AG20443 (cell line): ENCODE results near the gene CUBN.

Experiments
- DNase-seq: peaks from one replicate; pipeline ENCODE4 v3.0.0; 2012; ENCODE audit warnings: low spot score, mixed read lengths

Gene CUBN

GRCh38 chr10:17010363-17011145 lies 119.1 kb downstream of the CUBN start:
- DNase-seq, result no peak

- peak; percentile 64 for DNase-seq
These were observed 120.4 kb downstream of the CUBN start for GRCh38 chr10:17009212-17009700.

- no peak for DNase-seq
These were observed 122.2 kb downstream of the CUBN start for GRCh38 chr10:17007418-17007770.

- no peak for DNase-seq
These were observed 122.8 kb downstream of the CUBN start for GRCh38 chr10:17006631-17007417.

- no peak for DNase-seq
These were observed 123.7 kb downstream of the CUBN start for GRCh38 chr10:17005621-17006566.

- no peak for DNase-seq
These were observed 124.7 kb downstream of the CUBN start for GRCh38 chr10:17004801-17005380.

- DNase-seq, result no peak
These were observed 125.8 kb downstream of the CUBN start for GRCh38 chr10:17003651-17004286.

GRCh38 chr10:17003151-17003550 lies 126.5 kb downstream of the CUBN start:
- DNase-seq, result peak; percentile 66

- DNase-seq, result peak; percentile 75
These were observed 127.5 kb downstream of the CUBN start for GRCh38 chr10:17001961-17002749.

- no peak for DNase-seq
These were observed 128.3 kb downstream of the CUBN start for GRCh38 chr10:17001297-17001744.

- peak; percentile 20 for DNase-seq
These were observed 129.8 kb downstream of the CUBN start for GRCh38 chr10:16999665-17000451.

- DNase-seq, result no peak
These were observed 133.1 kb downstream of the CUBN start for GRCh38 chr10:16996530-16996964.

- no peak for DNase-seq
These were observed 133.6 kb downstream of the CUBN start for GRCh38 chr10:16995867-16996529.

- DNase-seq, result no peak
These were observed 136.4 kb downstream of the CUBN start for GRCh38 chr10:16993186-16993585.

- DNase-seq, result peak; percentile 25
These were observed 136.9 kb downstream of the CUBN start for GRCh38 chr10:16992611-16993119.

GRCh38 chr10:16991011-16991410 lies 138.6 kb downstream of the CUBN start:
- DNase-seq, result no peak

- peak; percentile 52 for DNase-seq
These were observed 139.8 kb downstream of the CUBN start for GRCh38 chr10:16989826-16990293.

- DNase-seq, result no peak
These were observed 140.7 kb downstream of the CUBN start for GRCh38 chr10:16988900-16989299.
